Pulmonary artery endothelial cell (primary cell): ENCODE measurements around the gene SORL1. TPM values are rescaled to one million over a fixed set of nuclear protein-coding genes. Genes with fewer than 3 reads are reported as not detected.

ENCODE experiments used
- DNase-seq: peaks from one replicate; pipeline ENCODE4 v3.0.0-alpha.2; 2011; ENCODE audit warnings: low read depth, low spot score
- total RNA-seq: library from RNA; depleted of rRNA; stranded (reverse); fragments of >200 nt; gene quantifications from 2 replicates; pipeline ENCODE4 v1.2.3, GENCODE V29; 2014

Gene SORL1
- total RNA-seq, 1 donor from 2014 or later = 0.26 TPM

DNA sequence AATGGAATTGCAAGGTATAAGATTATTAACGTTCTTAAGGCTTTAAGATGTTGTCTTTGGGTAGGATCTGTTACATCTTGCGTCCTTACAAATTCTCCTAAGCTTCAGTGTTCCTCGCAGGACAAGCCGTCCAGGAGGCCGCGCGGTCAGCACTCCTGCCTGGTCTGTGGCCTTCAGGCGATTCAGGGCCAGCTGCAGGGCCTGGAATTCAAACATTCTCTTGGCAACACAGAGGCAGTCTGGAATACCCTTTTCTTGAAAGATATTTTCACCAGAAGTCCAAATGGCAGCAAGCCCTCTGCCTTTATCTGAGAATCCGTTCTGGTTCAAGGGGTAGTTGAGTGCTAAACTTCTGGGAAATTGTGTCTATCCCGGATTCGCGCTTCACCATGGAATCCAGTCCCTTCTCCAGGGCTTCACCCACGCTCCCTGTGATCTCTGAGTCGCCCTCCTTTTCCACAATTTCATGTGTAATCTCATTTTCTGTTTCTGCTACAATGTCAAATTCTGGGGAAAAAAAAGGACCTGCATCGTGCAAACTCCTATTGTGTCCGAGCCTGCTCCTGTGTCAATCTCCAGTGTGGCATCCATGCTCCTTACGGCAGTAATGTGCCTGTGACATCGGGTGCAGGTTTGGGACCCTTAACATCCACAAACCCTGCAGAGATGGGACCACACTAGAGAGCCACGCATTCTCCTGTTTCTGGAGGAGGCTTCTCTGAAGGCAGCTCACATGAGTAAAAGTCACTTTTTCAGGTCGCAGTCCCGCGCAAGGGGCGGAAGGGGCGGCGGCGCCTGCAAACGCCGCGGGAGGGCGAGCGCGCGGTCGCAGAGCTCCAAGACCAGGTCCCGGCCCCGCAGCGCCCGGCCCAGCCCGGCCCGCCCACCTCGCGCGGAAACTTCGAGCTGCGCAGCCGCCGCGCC is 25.4 kb upstream of the SORL1 start:
- DNase-seq = no peak

DNA sequence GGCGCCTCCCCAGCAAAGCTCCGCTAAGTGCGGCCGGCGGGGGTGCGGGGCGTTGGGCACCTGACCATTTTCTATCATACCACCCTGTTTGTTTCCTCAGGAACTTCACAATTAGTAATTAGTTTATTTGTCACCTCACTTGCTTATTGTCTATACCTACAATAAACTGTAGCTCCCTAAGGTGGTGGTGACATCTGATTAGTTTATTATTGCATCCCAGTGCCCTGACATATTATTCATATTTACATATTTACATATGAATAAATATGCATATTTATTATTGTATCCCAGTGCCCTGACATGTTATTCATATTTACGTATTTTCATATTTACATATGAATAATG is 24.7 kb upstream of the SORL1 start:
- DNase-seq = no peak

DNA sequence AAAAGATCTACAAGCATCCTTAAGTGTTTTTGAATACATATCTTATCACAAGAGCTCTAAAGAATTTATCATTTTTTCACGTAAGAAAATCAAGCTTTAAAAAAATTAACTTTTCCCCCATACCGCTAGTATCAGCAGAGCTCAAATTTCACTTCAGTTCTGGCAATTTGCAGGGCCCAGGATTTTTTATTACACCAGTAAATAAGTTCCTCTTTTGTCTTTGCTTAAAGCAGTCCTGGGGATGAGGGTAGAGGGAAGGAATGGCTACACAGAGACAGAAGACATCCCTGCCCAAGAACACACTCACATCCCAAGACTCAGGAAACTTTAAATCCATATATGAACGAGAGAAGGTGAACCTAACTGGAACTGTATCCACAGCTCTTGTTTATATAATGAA is 22.6 kb upstream of the SORL1 start:
- DNase-seq = no peak

GRCh38 chr11:121431820-121432526 is 20.1 kb upstream of the SORL1 start:
- no peak for DNase-seq

DNA sequence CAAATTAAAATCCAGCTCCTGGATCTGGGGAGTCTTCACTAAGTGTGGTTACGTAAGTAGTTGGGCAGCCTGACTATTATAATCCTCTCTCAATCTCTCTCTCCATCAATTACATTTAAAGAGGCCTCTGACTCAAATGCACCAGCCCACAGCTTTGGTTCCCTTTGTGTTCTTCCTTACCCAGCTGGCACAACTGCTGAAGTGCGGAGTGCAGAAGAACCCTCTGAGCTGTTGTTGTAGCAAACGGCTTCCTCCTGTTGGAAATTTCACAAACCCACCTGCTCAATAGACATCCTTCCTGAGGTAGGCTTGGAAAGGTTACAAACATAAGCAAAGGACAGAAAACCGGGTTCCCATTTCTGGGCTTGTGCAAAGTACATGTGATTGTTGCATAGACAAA is 17.0 kb upstream of the SORL1 start:
- no peak for DNase-seq

- no peak for DNase-seq
These were observed 16.3 kb upstream of the SORL1 start for GRCh38 chr11:121435551-121436511.

DNA sequence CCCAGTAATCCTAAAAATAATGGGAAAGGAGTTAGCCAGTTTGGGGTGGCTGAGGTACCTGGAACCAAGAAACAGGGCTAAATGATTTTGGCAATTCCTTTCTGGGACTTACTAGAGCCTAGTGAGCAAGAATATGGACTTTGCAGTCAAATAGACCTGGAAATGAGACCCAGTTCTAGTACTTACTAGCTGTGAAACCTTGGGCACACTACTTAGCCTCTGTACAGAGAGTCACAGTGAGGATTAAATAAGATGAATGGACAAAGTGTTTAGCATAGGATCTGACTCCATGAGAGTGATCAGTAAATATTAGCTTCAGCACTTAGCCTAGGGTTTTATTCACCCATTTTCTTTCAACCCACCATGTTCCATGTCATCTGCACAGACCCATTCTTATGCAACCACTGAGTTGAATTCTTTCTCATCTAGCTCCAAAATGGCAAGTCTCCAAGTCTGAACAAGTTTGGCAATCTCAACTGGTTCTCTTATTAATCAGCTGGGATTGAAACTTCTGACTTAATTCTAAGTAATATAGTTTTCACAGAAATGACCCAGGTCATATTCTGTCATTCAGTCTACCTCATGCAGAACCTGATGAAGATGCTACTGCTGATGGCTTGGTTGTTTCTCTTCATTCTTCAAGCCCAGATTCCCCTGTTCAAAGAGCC is 15.0 kb upstream of the SORL1 start:
- DNase-seq = no peak

DNA sequence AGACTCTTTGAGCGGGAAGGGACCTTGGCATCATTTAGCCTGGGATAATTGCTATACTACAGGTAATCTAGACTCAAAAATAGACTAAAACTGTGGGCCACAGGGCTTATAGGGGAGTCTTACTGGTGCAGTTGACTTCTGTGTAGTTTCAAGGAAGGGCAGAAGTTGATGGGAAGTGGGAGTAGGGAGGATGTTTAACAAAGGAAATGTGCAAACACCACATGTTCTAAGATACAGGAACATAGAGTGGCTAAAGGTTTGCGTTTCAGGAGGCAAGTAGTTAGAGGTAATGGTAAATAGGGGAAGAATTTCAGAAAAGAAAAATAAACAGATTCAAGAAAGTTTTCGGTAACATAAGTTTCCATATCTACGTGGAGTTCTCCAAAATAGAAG is 14.4 kb upstream of the SORL1 start:
- DNase-seq = no peak

- no peak for DNase-seq
These were observed 12.8 kb upstream of the SORL1 start for GRCh38 chr11:121439337-121439736.

DNA sequence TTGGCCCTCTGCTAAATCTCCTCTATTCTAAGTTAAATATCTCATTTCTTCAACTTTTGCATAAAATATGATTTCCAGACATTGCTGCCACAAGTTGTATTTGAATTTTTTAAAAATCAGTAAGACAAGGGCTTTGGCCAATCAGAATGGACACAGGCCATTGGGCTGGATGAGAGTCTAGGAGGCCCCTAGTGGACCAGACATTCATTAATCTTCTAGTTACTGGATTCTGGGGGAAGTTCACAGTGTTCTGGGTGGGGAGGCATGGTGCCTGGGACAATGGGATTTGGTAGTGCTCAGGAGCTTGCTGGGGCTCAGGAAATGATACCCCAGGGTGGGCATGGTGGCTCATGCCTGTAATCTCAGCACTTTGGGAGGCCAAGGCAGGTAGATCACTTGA is 12.4 kb upstream of the SORL1 start:
- no peak for DNase-seq

DNA sequence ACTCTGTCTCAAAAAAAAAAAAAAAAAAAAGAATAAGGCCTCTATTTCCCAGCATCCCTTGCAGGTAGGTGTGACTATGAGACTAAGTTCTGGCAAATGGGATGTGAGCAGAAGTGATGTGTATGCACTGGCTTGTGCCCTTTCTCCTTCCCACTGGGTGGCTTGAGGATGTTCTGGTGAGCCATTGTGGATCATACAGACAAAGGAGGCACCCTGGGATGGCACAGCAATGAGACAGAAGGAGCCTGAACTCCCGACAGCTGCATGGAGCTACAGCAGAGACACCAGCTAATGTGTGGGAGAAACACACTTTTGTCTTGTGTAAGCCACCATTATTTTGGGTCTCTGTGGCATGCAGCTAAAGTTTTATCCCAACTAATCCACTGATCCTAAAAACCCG is 10.6 kb upstream of the SORL1 start:
- no peak for DNase-seq

- DNase-seq = no peak
These were observed 8.3 kb upstream of the SORL1 start for GRCh38 chr11:121443688-121444275.

DNA sequence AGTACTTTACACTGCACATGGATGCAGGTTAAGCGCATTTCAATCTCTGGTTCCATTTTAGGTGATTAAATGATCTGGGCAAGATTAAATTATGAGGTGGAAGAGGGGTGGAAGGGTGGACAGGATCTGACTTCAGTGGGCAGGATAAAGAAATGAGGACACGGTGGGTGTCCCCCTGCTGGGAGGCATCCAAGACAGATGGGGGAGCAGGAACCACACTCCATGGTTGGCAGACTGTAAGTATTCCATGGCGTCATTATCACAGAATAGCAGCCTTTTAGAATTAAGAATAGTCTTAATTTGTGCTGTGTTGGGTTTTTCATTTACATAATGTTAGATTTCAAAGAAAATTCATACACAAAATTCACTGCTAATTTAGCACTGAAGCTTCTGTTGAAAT is 7.6 kb upstream of the SORL1 start:
- no peak for DNase-seq

- DNase-seq = no peak
These were observed 6.9 kb upstream of the SORL1 start for GRCh38 chr11:121445071-121445768.

- no peak for DNase-seq
These were observed 5.4 kb upstream of the SORL1 start for GRCh38 chr11:121446752-121447156.

DNA sequence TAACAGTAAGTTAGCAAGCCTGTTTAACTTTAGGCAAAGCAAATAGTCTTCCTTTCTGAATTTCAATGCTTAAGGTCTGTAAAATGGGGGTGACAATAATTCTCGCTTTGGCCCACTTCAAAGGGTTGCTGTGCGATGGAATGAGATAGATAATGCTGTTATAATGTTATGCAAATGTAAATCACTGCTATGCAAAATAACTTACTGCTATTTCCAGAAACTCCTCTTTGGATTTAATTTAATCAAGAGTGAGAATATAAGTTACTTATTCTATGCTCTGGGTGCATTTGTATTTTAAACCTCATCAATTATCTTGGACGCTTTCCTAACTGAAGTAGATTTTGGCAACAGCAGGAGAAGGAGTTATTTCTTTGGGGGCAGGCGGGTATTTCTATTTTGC is 4.1 kb upstream of the SORL1 start:
- DNase-seq = no peak

DNA sequence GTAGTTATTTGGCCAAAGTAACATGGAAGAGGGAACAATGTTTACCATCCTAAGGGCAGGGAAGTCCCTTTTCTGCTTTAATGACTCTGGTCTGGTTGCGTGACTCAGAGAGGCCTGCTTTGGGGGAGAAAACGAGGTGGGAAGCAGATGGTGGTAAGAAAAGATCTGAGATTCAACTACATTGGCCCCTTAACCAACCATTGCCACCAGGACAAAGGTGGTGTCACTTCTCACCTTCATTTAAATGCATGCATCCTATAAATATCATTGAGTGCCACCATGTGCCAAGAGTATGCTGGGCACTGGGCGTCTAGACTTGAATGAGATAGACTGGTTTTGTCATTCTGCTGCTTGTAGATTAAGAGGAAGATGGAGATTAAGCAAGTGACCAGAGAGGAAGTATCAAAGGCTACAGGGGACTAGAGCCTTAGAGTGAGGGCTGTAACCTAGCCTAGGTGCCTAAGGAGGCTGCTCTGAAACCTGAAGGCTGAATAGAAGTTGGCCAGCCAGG is 3.6 kb upstream of the SORL1 start:
- no peak for DNase-seq

GRCh38 chr11:121449123-121449522 is 3.0 kb upstream of the SORL1 start:
- DNase-seq = no peak

DNA sequence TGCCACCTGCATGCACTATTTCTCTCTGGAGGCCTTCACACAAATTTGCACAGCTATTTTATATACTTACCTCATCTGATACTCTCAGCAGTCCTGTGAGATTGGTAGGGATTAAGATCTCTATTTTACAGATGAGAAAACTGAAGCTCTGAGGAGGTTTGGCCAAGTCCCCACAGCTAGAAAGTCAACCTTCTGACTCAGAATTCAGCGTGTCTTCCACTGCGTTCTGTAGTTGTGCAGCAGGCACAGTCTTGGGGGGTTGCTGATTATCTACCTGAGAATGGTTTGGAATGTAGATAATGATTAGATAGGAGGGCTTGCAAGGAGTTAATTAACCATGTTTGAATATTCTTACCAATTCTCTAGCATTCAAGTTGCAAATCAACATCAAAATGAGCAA is 2.5 kb upstream of the SORL1 start:
- DNase-seq = no peak

- DNase-seq = no peak
These were observed 1.7 kb upstream of the SORL1 start for GRCh38 chr11:121450401-121450800.
